ENCODE data around the gene STK11.
A peak's percentile ranks its signal among the peaks of the same experiment; 100 is the strongest.

The STK11 gene, protein sequence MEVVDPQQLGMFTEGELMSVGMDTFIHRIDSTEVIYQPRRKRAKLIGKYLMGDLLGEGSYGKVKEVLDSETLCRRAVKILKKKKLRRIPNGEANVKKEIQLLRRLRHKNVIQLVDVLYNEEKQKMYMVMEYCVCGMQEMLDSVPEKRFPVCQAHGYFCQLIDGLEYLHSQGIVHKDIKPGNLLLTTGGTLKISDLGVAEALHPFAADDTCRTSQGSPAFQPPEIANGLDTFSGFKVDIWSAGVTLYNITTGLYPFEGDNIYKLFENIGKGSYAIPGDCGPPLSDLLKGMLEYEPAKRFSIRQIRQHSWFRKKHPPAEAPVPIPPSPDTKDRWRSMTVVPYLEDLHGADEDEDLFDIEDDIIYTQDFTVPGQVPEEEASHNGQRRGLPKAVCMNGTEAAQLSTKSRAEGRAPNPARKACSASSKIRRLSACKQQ

DNA sequence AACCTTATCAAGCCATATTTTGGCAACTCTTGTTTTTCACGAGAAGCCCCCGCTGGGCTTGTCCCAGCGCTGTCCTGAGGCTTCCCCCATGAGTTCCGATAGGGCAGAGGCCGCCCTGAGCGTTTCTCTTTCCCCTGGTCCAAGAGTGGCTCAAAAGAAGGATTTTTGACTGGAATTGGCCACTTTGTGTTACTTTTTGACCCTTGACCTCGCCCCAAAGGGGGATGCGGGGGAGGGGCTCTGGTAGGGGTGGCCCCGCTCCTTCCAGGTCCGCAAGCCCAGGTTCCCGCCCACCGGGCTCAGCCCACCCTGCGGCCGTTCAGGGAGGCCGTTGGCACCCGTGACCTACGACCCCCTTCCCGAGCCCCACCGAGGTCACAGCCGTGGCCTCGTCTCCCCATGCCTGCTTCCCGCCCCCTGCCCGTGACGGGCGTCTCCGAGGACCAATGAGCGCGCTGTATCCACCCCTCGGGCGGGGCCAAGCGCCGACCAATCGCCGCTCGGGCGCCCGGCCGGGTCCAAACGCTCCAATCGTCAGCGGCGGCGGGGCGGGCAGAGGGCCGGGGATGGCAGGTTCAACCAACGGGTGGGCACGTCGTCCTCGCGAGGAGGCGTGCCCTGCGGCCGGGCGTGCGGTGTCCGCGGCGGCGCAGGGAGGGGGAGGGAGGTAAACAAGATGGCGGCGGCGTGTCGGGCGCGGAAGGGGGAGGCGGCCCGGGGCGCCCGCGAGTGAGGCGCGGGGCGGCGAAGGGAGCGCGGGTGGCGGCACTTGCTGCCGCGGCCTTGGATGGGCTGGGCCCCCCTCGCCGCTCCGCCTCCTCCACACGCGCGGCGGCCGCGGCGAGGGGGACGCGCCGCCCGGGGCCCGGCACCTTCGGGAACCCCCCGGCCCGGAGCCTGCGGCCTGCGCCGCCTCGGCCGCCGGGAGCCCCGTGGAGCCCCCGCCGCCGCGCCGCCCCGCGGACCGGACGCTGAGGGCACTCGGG, at the start of gene STK11:
Gene STK11, plus strand, starts transcription at position 665 of the 986 bp plus-strand sequence. CDS start 1,136 bp downstream, outside the sequence.
- peak; percentile 100 for DNase-seq (ENCODE audit: low spot score)
- TF ChIP-seq, protein P1, sequence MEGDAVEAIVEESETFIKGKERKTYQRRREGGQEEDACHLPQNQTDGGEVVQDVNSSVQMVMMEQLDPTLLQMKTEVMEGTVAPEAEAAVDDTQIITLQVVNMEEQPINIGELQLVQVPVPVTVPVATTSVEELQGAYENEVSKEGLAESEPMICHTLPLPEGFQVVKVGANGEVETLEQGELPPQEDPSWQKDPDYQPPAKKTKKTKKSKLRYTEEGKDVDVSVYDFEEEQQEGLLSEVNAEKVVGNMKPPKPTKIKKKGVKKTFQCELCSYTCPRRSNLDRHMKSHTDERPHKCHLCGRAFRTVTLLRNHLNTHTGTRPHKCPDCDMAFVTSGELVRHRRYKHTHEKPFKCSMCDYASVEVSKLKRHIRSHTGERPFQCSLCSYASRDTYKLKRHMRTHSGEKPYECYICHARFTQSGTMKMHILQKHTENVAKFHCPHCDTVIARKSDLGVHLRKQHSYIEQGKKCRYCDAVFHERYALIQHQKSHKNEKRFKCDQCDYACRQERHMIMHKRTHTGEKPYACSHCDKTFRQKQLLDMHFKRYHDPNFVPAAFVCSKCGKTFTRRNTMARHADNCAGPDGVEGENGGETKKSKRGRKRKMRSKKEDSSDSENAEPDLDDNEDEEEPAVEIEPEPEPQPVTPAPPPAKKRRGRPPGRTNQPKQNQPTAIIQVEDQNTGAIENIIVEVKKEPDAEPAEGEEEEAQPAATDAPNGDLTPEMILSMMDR (IDR thresholded peaks at IDR 0.05; ENCODE audit: borderline replicate concordance, control extremely low read depth, extremely low read depth, insufficient read depth, missing control alignments) = no peak

DNA sequence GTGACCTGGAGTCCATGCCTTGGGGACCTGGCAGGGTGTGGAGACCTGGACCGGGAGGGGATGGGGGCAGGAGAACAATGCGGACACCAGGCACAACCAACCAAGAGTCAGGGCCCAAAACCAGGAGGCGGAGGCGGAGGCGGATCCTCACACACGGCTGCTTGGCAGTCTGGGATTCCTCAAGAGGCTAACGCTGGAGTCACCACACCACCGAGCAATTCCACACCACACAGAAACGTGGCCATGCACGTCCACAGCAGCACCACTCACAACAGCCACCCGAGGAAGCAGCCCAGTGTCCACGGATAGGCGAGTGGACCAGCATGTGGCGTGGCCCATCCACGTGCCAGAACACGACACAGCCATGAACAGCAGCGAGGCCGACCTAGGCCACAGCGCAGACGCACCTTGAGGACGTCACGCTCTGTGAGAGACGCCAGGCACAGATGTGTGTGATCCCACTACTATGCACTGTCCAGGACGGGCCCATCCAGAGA, 49.2 kb upstream of the STK11 start:
- in situ Hi-C loops (cut with MboI; ENCODE audit: low sequenced_read_pairs, unreplicated experiment) = no loop called here
- TF ChIP-seq, protein P1 (IDR thresholded peaks at IDR 0.05; ENCODE audit: borderline replicate concordance, control extremely low read depth, extremely low read depth, insufficient read depth, missing control alignments) = no peak
- DNase-seq (ENCODE audit: low spot score) = no peak

More for the DNA sequence above, at the start of gene STK11:
- in situ Hi-C loops (cut with MboI; ENCODE audit: low sequenced_read_pairs, unreplicated experiment) = no loop called here

DNA sequence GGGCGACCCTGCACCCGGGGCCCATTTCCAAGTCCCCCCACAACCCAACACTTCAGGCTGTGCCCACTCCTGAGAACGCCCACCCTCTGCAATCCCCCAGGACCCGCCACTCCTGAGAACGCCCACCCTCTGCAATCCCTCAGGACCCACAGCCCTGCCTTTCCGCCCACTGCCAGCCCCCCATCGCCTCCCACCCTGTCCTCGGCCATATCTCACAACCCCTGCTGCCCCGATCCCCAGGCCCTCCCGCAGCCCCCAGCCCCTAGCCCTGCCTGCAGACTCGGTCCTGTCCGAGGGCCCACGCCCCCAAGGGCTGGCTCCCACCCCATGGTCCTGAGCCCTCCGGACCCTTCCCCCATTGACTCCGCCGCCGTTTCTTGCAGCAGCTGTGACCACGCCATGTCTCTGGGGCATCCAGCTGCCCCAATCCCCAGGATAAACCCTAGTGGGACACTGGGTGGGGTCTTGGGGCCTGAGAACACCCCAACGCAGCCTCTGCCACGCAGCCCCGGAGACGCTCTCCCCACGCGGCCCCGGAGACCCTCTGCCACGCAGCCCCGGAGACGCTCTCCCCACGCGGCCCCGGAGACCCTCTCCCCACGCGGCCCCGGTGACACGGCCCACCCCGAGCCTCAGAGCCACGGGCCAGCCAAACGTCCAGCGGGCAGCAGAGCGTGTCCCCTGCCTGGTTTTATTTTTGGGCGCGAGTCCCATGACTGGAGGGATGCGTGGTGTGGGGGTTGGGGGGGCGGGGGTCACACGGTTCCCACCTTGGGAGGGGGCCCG, 48.6 kb upstream of the STK11 start:
- TF ChIP-seq, protein P1 (IDR thresholded peaks at IDR 0.05; ENCODE audit: borderline replicate concordance, control extremely low read depth, extremely low read depth, insufficient read depth, missing control alignments) = no peak
- no peak for DNase-seq (ENCODE audit: low spot score)
- in situ Hi-C loops (cut with MboI; ENCODE audit: low sequenced_read_pairs, unreplicated experiment) = no loop called here

DNA sequence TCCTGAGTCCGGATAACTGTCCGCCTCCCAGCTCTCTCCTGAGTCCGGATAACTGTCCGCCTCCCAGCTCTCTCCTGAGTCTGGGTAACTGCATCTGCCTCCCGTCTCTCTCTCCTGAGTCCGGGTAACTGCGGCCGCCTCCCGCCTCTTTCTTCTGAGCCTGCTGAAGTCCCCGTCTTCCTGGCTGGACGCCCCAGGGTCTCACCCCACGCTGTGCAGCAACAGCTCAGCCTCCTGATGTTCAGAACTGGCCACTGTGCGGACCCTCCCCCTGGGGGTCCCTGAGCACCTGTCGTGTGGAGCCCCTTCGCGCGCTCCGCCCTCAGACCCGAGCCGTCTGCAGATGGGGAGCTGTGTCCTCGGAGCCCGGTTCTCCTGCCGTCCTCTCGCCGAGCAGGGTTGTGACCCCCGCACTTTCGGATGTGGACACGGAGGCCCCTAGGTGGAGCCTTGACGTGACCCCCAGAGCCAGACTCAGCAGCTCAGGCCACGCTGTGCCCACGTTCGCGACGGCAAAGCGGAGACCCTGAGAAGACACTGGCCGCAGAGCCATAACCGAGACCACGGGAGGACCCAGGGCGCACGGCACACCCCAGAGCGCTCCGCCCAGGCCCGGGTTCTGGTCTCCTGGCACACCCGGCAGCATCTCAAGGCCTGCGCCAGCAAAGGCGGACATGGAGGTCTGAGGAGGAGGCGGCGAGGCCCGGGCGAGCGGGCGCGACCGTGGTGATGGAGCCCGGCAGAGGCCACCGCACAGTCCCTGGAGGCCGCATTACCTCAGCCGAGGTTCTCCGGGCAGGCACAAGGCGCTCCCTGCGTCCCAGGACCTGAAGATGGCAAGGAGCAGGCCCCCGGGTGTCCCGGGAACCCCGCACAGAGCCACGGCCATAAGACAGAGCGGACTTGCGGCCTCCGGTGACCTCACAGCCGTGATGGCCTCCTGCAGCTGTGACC, 47.4 kb upstream of the STK11 start:
- in situ Hi-C loops (cut with MboI; ENCODE audit: low sequenced_read_pairs, unreplicated experiment) = no loop called here
- DNase-seq (ENCODE audit: low spot score) = no peak
- TF ChIP-seq, protein P1 (IDR thresholded peaks at IDR 0.05; ENCODE audit: borderline replicate concordance, control extremely low read depth, extremely low read depth, insufficient read depth, missing control alignments) = no peak

DNA sequence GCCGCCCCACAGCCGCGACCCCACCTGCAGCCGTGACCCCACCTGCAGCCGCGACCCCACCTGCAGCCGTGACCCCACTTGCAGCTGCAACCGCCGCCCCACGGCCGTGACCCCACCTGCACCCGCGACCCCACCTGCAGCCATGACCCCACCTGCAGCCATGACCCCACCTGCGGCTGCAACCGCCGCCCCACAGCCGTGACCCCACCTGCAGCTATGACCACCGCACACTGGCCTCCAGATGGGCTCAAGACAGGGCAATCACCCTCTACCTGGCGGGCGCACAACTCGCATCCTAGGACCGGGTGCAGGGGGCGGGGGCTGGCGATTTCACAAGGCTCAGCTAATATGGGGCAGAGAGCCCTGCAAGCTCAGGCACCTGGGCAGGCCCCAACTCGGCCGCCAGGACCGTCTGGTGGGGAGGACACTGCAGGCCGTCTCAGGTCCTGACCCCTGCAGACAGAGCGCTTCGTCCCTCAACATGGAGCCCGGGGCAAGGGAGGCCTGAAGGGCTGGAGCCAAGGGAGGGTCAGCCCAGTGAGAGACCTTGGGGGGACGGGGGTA, 46.6 kb upstream of the STK11 start:
- TF ChIP-seq, protein P1 (IDR thresholded peaks at IDR 0.05; ENCODE audit: borderline replicate concordance, control extremely low read depth, extremely low read depth, insufficient read depth, missing control alignments) = no peak
- no peak for DNase-seq (ENCODE audit: low spot score)
- in situ Hi-C loops (cut with MboI; ENCODE audit: low sequenced_read_pairs, unreplicated experiment) = no loop called here
